ENCODE data around the gene NTRK2. TPM values are rescaled to one million over a fixed set of nuclear protein-coding genes. Genes with fewer than 3 reads are reported as not detected.

Gene NTRK2
- total and polyA plus RNA-seq, 8 donors: 6.0 to 31.4 (median 14.5) TPM

DNA sequence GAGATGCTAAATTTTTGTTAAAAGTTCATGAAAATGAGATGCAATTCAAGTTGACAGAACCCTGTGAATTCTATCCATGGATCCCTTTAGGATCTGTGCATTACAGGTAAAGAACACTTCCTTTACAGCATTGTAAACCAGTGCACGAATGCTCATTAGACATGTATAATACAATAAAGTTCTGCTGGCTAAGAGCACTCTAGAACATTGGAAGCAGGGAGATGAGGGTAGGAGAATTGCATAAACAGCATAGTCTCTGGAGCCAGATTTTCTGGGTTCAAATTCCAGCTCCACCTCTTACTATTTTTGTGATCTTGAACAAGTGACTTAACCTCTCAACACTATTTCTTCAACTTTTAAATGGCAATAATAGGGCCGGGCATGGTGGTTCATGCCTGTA, 300.2 kb downstream of the NTRK2 start:
- H3K27ac ChIP-seq: no peak overlapping the region
- no peaks in the 10 kb centered on the region for H3K9me3 ChIP-seq
- no peaks in the 10 kb centered on the region for H3K36me3 ChIP-seq
- H3K4me3 ChIP-seq: no peak overlapping the region
- TF ChIP-seq, protein P1, sequence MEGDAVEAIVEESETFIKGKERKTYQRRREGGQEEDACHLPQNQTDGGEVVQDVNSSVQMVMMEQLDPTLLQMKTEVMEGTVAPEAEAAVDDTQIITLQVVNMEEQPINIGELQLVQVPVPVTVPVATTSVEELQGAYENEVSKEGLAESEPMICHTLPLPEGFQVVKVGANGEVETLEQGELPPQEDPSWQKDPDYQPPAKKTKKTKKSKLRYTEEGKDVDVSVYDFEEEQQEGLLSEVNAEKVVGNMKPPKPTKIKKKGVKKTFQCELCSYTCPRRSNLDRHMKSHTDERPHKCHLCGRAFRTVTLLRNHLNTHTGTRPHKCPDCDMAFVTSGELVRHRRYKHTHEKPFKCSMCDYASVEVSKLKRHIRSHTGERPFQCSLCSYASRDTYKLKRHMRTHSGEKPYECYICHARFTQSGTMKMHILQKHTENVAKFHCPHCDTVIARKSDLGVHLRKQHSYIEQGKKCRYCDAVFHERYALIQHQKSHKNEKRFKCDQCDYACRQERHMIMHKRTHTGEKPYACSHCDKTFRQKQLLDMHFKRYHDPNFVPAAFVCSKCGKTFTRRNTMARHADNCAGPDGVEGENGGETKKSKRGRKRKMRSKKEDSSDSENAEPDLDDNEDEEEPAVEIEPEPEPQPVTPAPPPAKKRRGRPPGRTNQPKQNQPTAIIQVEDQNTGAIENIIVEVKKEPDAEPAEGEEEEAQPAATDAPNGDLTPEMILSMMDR (IDR thresholded peaks at IDR 0.05): no peak
- 73 to 78% methylated on average over 2 of the region's 2 CpGs for WGBS, 2 donors
- H3K4me1 ChIP-seq: no peaks in the 10 kb centered on the region
- ATAC-seq (no peak), FAIRE-seq (no peak), DNase-seq (no peak)
- intact Hi-C loops (cut with DNase I): no loop called here
- H3K27me3 ChIP-seq: no peaks in the 10 kb centered on the region

GRCh38 chr9:84970432-84970831, 300.9 kb downstream of the NTRK2 start:
- 28 to 83% methylated on average over 2 of the region's 2 CpGs for WGBS, 2 donors
- H3K27ac ChIP-seq: no peak overlapping the region
- no peak for FAIRE-seq
- H3K4me1 ChIP-seq: no peaks in the 10 kb centered on the region
- H3K36me3 ChIP-seq: no peaks in the 10 kb centered on the region
- TF ChIP-seq, protein P1 (IDR thresholded peaks at IDR 0.05): no peak
- H3K27me3 ChIP-seq: no peaks in the 10 kb centered on the region
- no peak overlapping the region for H3K4me3 ChIP-seq
- H3K9me3 ChIP-seq: no peaks in the 10 kb centered on the region
- no peak for ATAC-seq
- DNase-seq: no peak
- intact Hi-C loops (cut with DNase I): no loop called here

GRCh38 chr9:84971571-84971970, 302.0 kb downstream of the NTRK2 start:
- no peaks in the 10 kb centered on the region for H3K36me3 ChIP-seq
- no peaks in the 10 kb centered on the region for H3K27me3 ChIP-seq
- H3K4me1 ChIP-seq: no peaks in the 10 kb centered on the region
- TF ChIP-seq, protein P1 (IDR thresholded peaks at IDR 0.05): no peak
- ATAC-seq (no peak), FAIRE-seq (no peak), DNase-seq (no peak)
- H3K4me3 ChIP-seq: no peak overlapping the region
- no peak overlapping the region for H3K27ac ChIP-seq
- no peaks in the 10 kb centered on the region for H3K9me3 ChIP-seq
- intact Hi-C loops (cut with DNase I): no loop called here

DNA sequence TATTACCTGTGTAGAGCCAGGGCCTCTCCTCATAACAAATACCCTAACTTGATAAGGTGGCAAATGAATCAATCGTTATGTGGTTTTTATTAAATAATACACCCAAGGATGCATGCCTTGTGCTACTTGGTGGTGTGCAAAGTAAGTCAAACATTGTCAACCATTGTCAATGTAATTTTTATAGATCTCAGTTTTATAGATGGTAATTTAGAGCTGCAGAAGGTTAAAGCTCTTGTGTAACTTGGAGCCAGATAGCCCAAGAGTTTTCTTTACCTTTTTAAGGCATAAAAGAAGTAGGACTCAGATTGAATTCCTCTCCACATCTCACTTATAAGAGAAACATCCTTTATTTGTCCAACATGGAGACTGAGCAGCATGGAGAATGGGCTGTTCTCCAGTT, 304.7 kb downstream of the NTRK2 start:
- ATAC-seq: no peak

GRCh38 chr9:84974855-84975254, 305.3 kb downstream of the NTRK2 start:
- no peaks in the 10 kb centered on the region for H3K4me1 ChIP-seq
- H3K4me3 ChIP-seq: no peak overlapping the region
- intact Hi-C loops (cut with DNase I): no loop called here
- TF ChIP-seq, protein P1 (IDR thresholded peaks at IDR 0.05): no peak
- no peak for ATAC-seq
- H3K27me3 ChIP-seq: no peaks in the 10 kb centered on the region
- 61 to 76% methylated on average over 5 of the region's 5 CpGs for WGBS, 2 donors
- no peaks in the 10 kb centered on the region for H3K9me3 ChIP-seq
- DNase-seq: no peak
- no peak overlapping the region for H3K27ac ChIP-seq
- H3K36me3 ChIP-seq: no peaks in the 10 kb centered on the region
- FAIRE-seq: no peak

More for the DNA sequence above, 304.7 kb downstream of the NTRK2 start:
- TF ChIP-seq, protein P1 (IDR thresholded peaks at IDR 0.05): no peak
- intact Hi-C loops (cut with DNase I): no loop called here
- H3K27me3 ChIP-seq: no peaks in the 10 kb centered on the region
- DNase-seq (no peak), FAIRE-seq (no peak)
- H3K27ac ChIP-seq: no peak overlapping the region
- no peaks in the 10 kb centered on the region for H3K4me1 ChIP-seq
- H3K36me3 ChIP-seq: no peaks in the 10 kb centered on the region
- WGBS, 2 donors: 43 to 52% methylated on average over 1 of the region's 1 CpG
- H3K9me3 ChIP-seq: no peaks in the 10 kb centered on the region
- no peak overlapping the region for H3K4me3 ChIP-seq

All from pancreas (tissue), 10 donors.